HepG2 (cell line): ENCODE data around the gene OGA. TPM values are rescaled to one million over a fixed set of nuclear protein-coding genes. Genes with fewer than 3 reads are reported as not detected.

Experiments used
- ATAC-seq: fragments of 200-7000 bp; cut with Tn5 transposase; 3 replicates; pipeline ENCODE4 v1.9.1; 2020; ENCODE audit warnings: mild to moderate bottlenecking, moderate library complexity
- BruUV-seq: library from RNA; stranded (reverse); fragments of 400-500 nt; replicated peaks from 2 replicates; lab custom pipeline; 2021; lab: Mats Ljungman, UMichigan
- CTCF ChIA-PET: fragments of 300-600 bp; formaldehyde crosslinking; extraction: SDS; loops from one replicate; lab custom pipeline; 2021; ENCODE audit warnings: low total read pairs, inconsistent platforms, low intra/inter-chr PET ratio; lab: Yijun Ruan, JAX
- POLR2A ChIA-PET: fragments of 350-600 bp; sonication (Branson Sonifier 250); formaldehyde crosslinking; loops from one replicate; lab custom pipeline; 2020; ENCODE audit warnings: antibody characterized with exemption, inconsistent platforms; lab: Yijun Ruan, JAX
- DNase-seq: peaks from one replicate; pipeline ENCODE4 v3.0.0-alpha.2; 2015; ENCODE audit warnings: low spot score
- FAIRE-seq: peaks from 3 replicates; lab custom pipeline; 2011; peaks lifted over from hg19 to GRCh38; lab: Jason Lieb, UNC
- H2AFZ ChIP-seq: one replicate; pipeline ENCODE4 v1.6.1; 2011; ENCODE audit warnings: low read length, inconsistent platforms
- H3K27ac ChIP-seq: fragments of 300-600 bp; 3 replicates; pipeline ENCODE4 v1.8.0; 2011; ENCODE audit warnings: mixed run types, mild to moderate bottlenecking, mixed read lengths, low read length, inconsistent platforms; ENCODE audit not compliant: insufficient read depth; ENCODE audit errors: extremely low read length
- H3K27me3 ChIP-seq, 2 experiments: fragments of 200-600 bp in 1 of 2; 2 replicates in 1 of 2; 3 replicates in 1 of 2; pipeline versions ENCODE4 v1.6.0 to v1.8.0; 2011; ENCODE audit warnings: low read length in 2 of 2, mild to moderate bottlenecking in 2 of 2, moderate library complexity in 2 of 2, inconsistent platforms in 1 of 2; ENCODE audit not compliant: insufficient read depth in 2 of 2, control insufficient read depth in 1 of 2
- H3K36me3 ChIP-seq, 2 experiments: fragments of 200-600 bp in 1 of 2; replicated peaks in 1 of 2; 2 replicates in 1 of 2; 3 replicates in 1 of 2; pipeline versions ENCODE4 v1.5.1 to v1.8.0; 2011; ENCODE audit warnings: low read length in 2 of 2, inconsistent platforms in 1 of 2; ENCODE audit not compliant: insufficient read depth in 2 of 2, control insufficient read depth in 1 of 2
- H3K4me1 ChIP-seq: 2 replicates; pipeline ENCODE4 v1.5.1; 2012; ENCODE audit warnings: low read length, inconsistent platforms; ENCODE audit not compliant: insufficient read depth
- H3K4me2 ChIP-seq: 2 replicates; pipeline ENCODE4 v1.6.0; 2011; ENCODE audit warnings: low read depth, low read length, inconsistent platforms
- H3K4me3 ChIP-seq, 3 experiments: fragments of 200-600 bp in 1 of 3; sonication (generic), shearing (Covaris generic) in 1 of 3; replicated peaks in 1 of 3; 2 replicates each; pipeline ENCODE4 v1.5.1; 2011 to 2016; ENCODE audit warnings: low read length in 3 of 3, inconsistent platforms in 2 of 3, low read depth in 2 of 3, mild to moderate bottlenecking in 2 of 3, control low read depth in 1 of 3, mixed read lengths in 1 of 3; ENCODE audit not compliant: insufficient read depth in 1 of 3
- H3K79me2 ChIP-seq: one replicate; pipeline ENCODE4 v1.6.1; 2011; ENCODE audit warnings: low read length, inconsistent platforms; ENCODE audit not compliant: insufficient read depth
- H3K9ac ChIP-seq: 2 replicates; pipeline ENCODE4 v1.6.0; 2011; ENCODE audit warnings: mild to moderate bottlenecking, low read depth, low read length, inconsistent platforms; ENCODE audit not compliant: insufficient read depth
- H3K9me3 ChIP-seq: 2 replicates; pipeline ENCODE4 v1.5.1; 2012; ENCODE audit warnings: mild to moderate bottlenecking, low read length
- H4K20me1 ChIP-seq: 2 replicates; pipeline ENCODE4 v1.6.0; 2011; ENCODE audit warnings: inconsistent platforms, mild to moderate bottlenecking, low read length, moderate library complexity; ENCODE audit not compliant: insufficient read depth
- CBX5 ChIP-seq: sonication (generic); formaldehyde crosslinking; IDR thresholded peaks from 2 replicates; pipeline ENCODE4 v1.4.0; 2020; ENCODE audit warnings: missing genetic modification reagents, borderline replicate concordance
- DNMT1 ChIP-seq: sonication (generic); formaldehyde crosslinking; IDR thresholded peaks from 2 replicates; pipeline ENCODE4 v1.5.1; 2020; ENCODE audit warnings: mild to moderate bottlenecking, missing genetic modification reagents
- FLYWCH1 ChIP-seq: sonication (generic); formaldehyde crosslinking; IDR thresholded peaks from 2 replicates; pipeline ENCODE4 v1.8.1; 2023; ENCODE audit warnings: mild to moderate bottlenecking, missing genetic modification reagents
- HHEX ChIP-seq: IDR thresholded peaks from 2 replicates; pipeline ENCODE4 v1.6.1; 2016; ENCODE audit warnings: control low read depth
- KDM4B ChIP-seq: sonication (generic); formaldehyde crosslinking; IDR thresholded peaks from 2 replicates; pipeline ENCODE4 v1.4.0; 2020; ENCODE audit warnings: missing genetic modification reagents
- ZFP91 ChIP-seq: sonication (generic); formaldehyde crosslinking; IDR thresholded peaks from 2 replicates; pipeline ENCODE4 v1.9.0; 2022; ENCODE audit warnings: missing genetic modification reagents, mild to moderate bottlenecking, borderline replicate concordance
- ZNF281 ChIP-seq: sonication (generic); formaldehyde crosslinking; IDR thresholded peaks from 2 replicates; pipeline ENCODE4 v1.4.0; 2020; ENCODE audit warnings: missing genetic modification reagents, borderline replicate concordance
- ZNF496 ChIP-seq: sonication (generic); formaldehyde crosslinking; IDR thresholded peaks from 2 replicates; pipeline ENCODE4 v1.8.1; 2023; ENCODE audit warnings: mild to moderate bottlenecking, moderate library complexity, missing genetic modification reagents; ENCODE audit not compliant: insufficient replicate concordance
- WGBS: methylation state at CpG from one replicate; pipeline ENCODE4 v1.1.6; 2017; ENCODE audit warnings: low lambda C conversion rate; 5-methylcytosine and 5-hydroxymethylcytosine counted together
- in situ Hi-C: cut with HindIII; loops from 2 replicates; pipeline ENCODE4 v1.10.0; 2017; ENCODE audit warnings: low pct_unique_long_range_greater_than_20kb; ENCODE audit not compliant: extremely low pct_ligation_motif_present
- intact Hi-C: fragments of 100-400 bp; cut with micrococcal nuclease; formaldehyde crosslinking; loops from one replicate; pipeline ENCODE4 v1.10.0; 2022; ENCODE audit not compliant: unreplicated experiment
- polyA plus RNA-seq, 8 experiments: library from polyadenylated mRNA; depleted of rRNA in 3 of 8; stranded (reverse) in 7 of 8; unstranded in 1 of 8; fragments of >200 nt; fragmentation: Illumina TruSeq in 4 of 8; extraction: Trizol in 4 of 8; gene quantifications; 2 replicates each; pipeline versions ENCODE4 v1.2.1 to v1.2.3, GENCODE V29; 2011 to 2016; ENCODE audit warnings: low read depth in 4 of 8, missing spikeins in 1 of 8, mixed read lengths in 1 of 8; ENCODE audit not compliant: insufficient read depth in 1 of 8
- total RNA-seq, 5 experiments: library from RNA; depleted of rRNA; stranded (reverse); fragments of >200 nt; fragmentation: Illumina TruSeq; extraction: Trizol; gene quantifications; 2 replicates each; pipeline ENCODE4 v1.2.3, GENCODE V29; 2016; ENCODE audit warnings: low read depth in 1 of 5

The OGA gene
- total and polyA plus RNA-seq, 2 of the 13 experiments (the other 11 are each of a cell fraction or from before 2014, with no cell fraction given) = 33.2 to 39.8 TPM

GRCh38 chr10:101841826-101842225 is 23.6 kb upstream of the OGA start:
- intact Hi-C loops = no loop called here
- ChIA-PET CTCF (interaction anchor here (1.8 kb wide), 1 partner anchor 168 kb away, joined by 10 read pairs; no protein-coding TSS in a partner anchor), POLR2A (interaction anchor here (0.6 to 2.1 kb wide), 2 partner anchors 23 to 49 kb away, joined by 3 to 17 read pairs; partner anchors contain the start of gene OGA)
- ATAC-seq = no peak
- Histone ChIP-seq H2AFZ (no peak overlapping the region), H3K9ac (no peak overlapping the region), H3K4me2 (no peak overlapping the region), H3K9me3 (no peaks in the 10 kb centered on the region), H4K20me1 (peaks cover 16% of the 10 kb centered on the region; the same call in 1 of the 2 replicates), H3K27me3 (no peaks in the 10 kb centered on the region), H3K27ac (no peak overlapping the region), H3K36me3 (peaks cover 0 to 3% of the 10 kb centered on the region in 2 experiments; a peak in 1 of 5 replicates), H3K79me2 (no peaks in the 10 kb centered on the region), H3K4me3 (no peak overlapping the region), H3K4me1 (peaks cover 33% of the 10 kb centered on the region)
- in situ Hi-C loops = loop anchor here (5.0 kb wide), 1 partner anchor 170 kb away; no protein-coding TSS in a partner anchor
- FAIRE-seq = no peak
- TF ChIP-seq HHEX (CRISPR knock-in tag) (no peak), ZFP91 (0 out of 2 replicates have a peak, but pooled peaks have one; percentile 4)
- DNase-seq = no peak
- BruUV-seq = no TSS peak

- in situ Hi-C loops (loop anchor here (5.0 kb wide), 1 partner anchor 171 kb away; no protein-coding TSS in a partner anchor), intact Hi-C loops (loop anchor here (1.0 kb wide), 1 partner anchor 168 kb away; no protein-coding TSS in a partner anchor)
- CTCF ChIA-PET = interaction anchor here (0.9 to 1.8 kb wide), 3 partner anchors 169 to 232 kb away, joined by 3 to 10 read pairs (median 5); no protein-coding TSS in a partner anchor
- peak overlapping the region; percentile 72 for H3K4me2 ChIP-seq
- H2AFZ ChIP-seq = no peak overlapping the region
- H3K4me3 ChIP-seq = peak overlapping the region in 2 of 3 experiments; percentile 46 to 49; a peak in 4 of 6 replicates
- no peaks in the 10 kb centered on the region for H3K27me3 ChIP-seq
- 0 out of 5 replicates have a peak, but pooled peaks cover 0 to 3% of the 10 kb centered on the region in 2 experiments for H3K36me3 ChIP-seq
- WGBS = 54% methylated on average over 36 of the region's 46 CpGs
- ATAC-seq (peak; percentile 87), DNase-seq (peak; percentile 62), FAIRE-seq (peak; percentile 56)
- peaks cover 16% of the 10 kb centered on the region; the same call in 1 of the 2 replicates for H4K20me1 ChIP-seq
- no peaks in the 10 kb centered on the region for H3K9me3 ChIP-seq
- no peak overlapping the region for H3K9ac ChIP-seq
- H3K27ac ChIP-seq = no peak overlapping the region
- no peaks in the 10 kb centered on the region for H3K79me2 ChIP-seq
- POLR2A ChIA-PET = interaction anchor here (0.6 to 2.1 kb wide), 5 partner anchors 9 to 216 kb away, joined by 3 to 17 read pairs (median 5); partner anchors contain the start of gene OGA
- no TSS peak for BruUV-seq
- H3K4me1 ChIP-seq = peaks cover 33% of the 10 kb centered on the region
- TF ChIP-seq FLYWCH1 (CRISPR knock-in tag) (no peak), KDM4B (CRISPR knock-in tag) (no peak), ZNF496 (no peak), CBX5 (CRISPR knock-in tag) (0 out of 2 replicates have a peak, but pooled peaks have one; percentile 22), ZNF281 (CRISPR knock-in tag) (no peak), DNMT1 (CRISPR knock-in tag) (no peak)
These were observed 22.7 kb upstream of the OGA start for GRCh38 chr10:101840741-101841453.
